IPS-NIHi11 (cell line): ENCODE data around the gene TOP2B.

Source experiments
- DNase-seq: peaks from one replicate; pipeline ENCODE4 v3.0.0; 2012; ENCODE audit warnings: mixed read lengths, low spot score

The TOP2B gene

GRCh38 chr3:25664812-25665314, at the start of gene TOP2B:
TSS of gene TOP2B (minus strand) at chr3:25664907. CDS start at chr3:25664297, 610 bp downstream.
- DNase-seq, result peak; percentile 96

GRCh38 chr3:25713341-25713985, 48.8 kb upstream of the TOP2B start:
- DNase-seq, result no peak

GRCh38 chr3:25711090-25711489, 46.4 kb upstream of the TOP2B start:
- no peak for DNase-seq

- DNase-seq, result no peak
Observed at GRCh38 chr3:25708036-25708435, 43.3 kb upstream of the TOP2B start.

GRCh38 chr3:25707268-25707926, 42.7 kb upstream of the TOP2B start:
- DNase-seq, result no peak

- DNase-seq, result no peak
Observed at GRCh38 chr3:25706213-25706612, 41.5 kb upstream of the TOP2B start.

- no peak for DNase-seq
Observed at GRCh38 chr3:25697553-25697952, 32.8 kb upstream of the TOP2B start.

GRCh38 chr3:25695731-25696420, 31.2 kb upstream of the TOP2B start:
- DNase-seq, result no peak

GRCh38 chr3:25693238-25693637, 28.5 kb upstream of the TOP2B start:
- DNase-seq, result no peak

- DNase-seq, result no peak
Observed at GRCh38 chr3:25692341-25692740, 27.6 kb upstream of the TOP2B start.

- no peak for DNase-seq
Observed at GRCh38 chr3:25690768-25691533, 26.2 kb upstream of the TOP2B start.

GRCh38 chr3:25689226-25689625, 24.5 kb upstream of the TOP2B start:
- no peak for DNase-seq

GRCh38 chr3:25687742-25688141, 23.0 kb upstream of the TOP2B start:
- no peak for DNase-seq

GRCh38 chr3:25686766-25687165, 22.1 kb upstream of the TOP2B start:
- DNase-seq, result no peak

GRCh38 chr3:25683882-25684281, 19.2 kb upstream of the TOP2B start:
- no peak for DNase-seq

GRCh38 chr3:25683410-25683809, 18.7 kb upstream of the TOP2B start:
- DNase-seq, result no peak

GRCh38 chr3:25679642-25680302, 15.1 kb upstream of the TOP2B start:
- DNase-seq, result no peak

GRCh38 chr3:25679166-25679565, 14.5 kb upstream of the TOP2B start:
- no peak for DNase-seq

- DNase-seq, result no peak
Observed at GRCh38 chr3:25678581-25678980, 13.9 kb upstream of the TOP2B start.

- no peak for DNase-seq
Observed at GRCh38 chr3:25677121-25677520, 12.4 kb upstream of the TOP2B start.

- DNase-seq, result no peak
Observed at GRCh38 chr3:25674670-25675069, 10.0 kb upstream of the TOP2B start.
